GM23338 (cell line): ENCODE measurements around the gene DDC. TPM values are rescaled to one million over a fixed set of nuclear protein-coding genes. Genes with fewer than 3 reads are reported as not detected.

Experiments used
- ATAC-seq: fragments of 200-7000 bp; cut with Tn5 transposase; 3 replicates; pipeline ENCODE4 v1.9.1; 2020
- DNase-seq: peaks from one replicate; pipeline ENCODE4 v3.0.0-alpha.2; 2015; ENCODE audit warnings: low spot score
- H2AFZ ChIP-seq: fragments of 200-600 bp; sonication (generic); 2 replicates; pipeline ENCODE4 v1.8.0; 2016; ENCODE audit warnings: antibody characterized with exemption, mild to moderate bottlenecking, moderate library complexity
- H3F3A ChIP-seq: fragments of 200-600 bp; sonication (generic); replicated peaks from 2 replicates; pipeline ENCODE4 v1.8.0; 2017; ENCODE audit warnings: antibody characterized with exemption, mixed run types, low read depth
- H3K27ac ChIP-seq: fragments of 200-600 bp; sonication (generic); 2 replicates; pipeline ENCODE4 v1.6.1; 2016; ENCODE audit warnings: low read depth
- H3K27me3 ChIP-seq: fragments of 200-600 bp; sonication (generic); 2 replicates; pipeline ENCODE4 v1.8.0; 2016; ENCODE audit warnings: mild to moderate bottlenecking, mixed run types, moderate library complexity; ENCODE audit not compliant: insufficient read depth
- H3K36me3 ChIP-seq: fragments of 200-600 bp; sonication (generic); 2 replicates; pipeline ENCODE4 v1.8.0; 2016; ENCODE audit warnings: mild to moderate bottlenecking; ENCODE audit not compliant: insufficient read depth
- H3K4me1 ChIP-seq: fragments of 200-600 bp; sonication (generic); 2 replicates; pipeline ENCODE4 v1.8.0; 2016; ENCODE audit warnings: mild to moderate bottlenecking, moderate library complexity; ENCODE audit not compliant: insufficient read depth
- H3K4me2 ChIP-seq: fragments of 200-600 bp; sonication (generic); 2 replicates; pipeline ENCODE4 v1.7.1; 2017; ENCODE audit warnings: mixed run types
- H3K4me3 ChIP-seq: fragments of 200-600 bp; sonication (generic); 2 replicates; pipeline ENCODE4 v1.6.1; 2016; ENCODE audit warnings: mixed run types
- H3K79me2 ChIP-seq: fragments of 200-600 bp; sonication (generic); replicated peaks from 2 replicates; pipeline ENCODE4 v1.8.0; 2017; ENCODE audit warnings: mild to moderate bottlenecking; ENCODE audit not compliant: insufficient read depth
- H3K9me2 ChIP-seq: fragments of 200-600 bp; sonication (generic); 2 replicates; pipeline ENCODE4 v1.8.0; 2017; ENCODE audit not compliant: insufficient read depth
- H4K20me1 ChIP-seq: fragments of 200-600 bp; sonication (generic); replicated peaks from 2 replicates; pipeline ENCODE4 v1.8.0; 2017; ENCODE audit warnings: mild to moderate bottlenecking; ENCODE audit not compliant: insufficient read depth
- H3K27ac Mint-ChIP-seq: 2 replicates; pipeline ENCODE4 v1.8.0; 2020; ENCODE audit warnings: inconsistent platforms, mild to moderate bottlenecking, moderate library complexity, mixed read lengths
- H3K27me3 Mint-ChIP-seq: 3 replicates; pipeline ENCODE4 v1.8.0; 2022; ENCODE audit warnings: low read depth, mild to moderate bottlenecking, moderate library complexity, mixed read lengths, inconsistent platforms; ENCODE audit not compliant: insufficient read depth, poor library complexity
- H3K36me3 Mint-ChIP-seq: 3 replicates; pipeline ENCODE4 v1.8.0; 2021; ENCODE audit warnings: low read depth, mild to moderate bottlenecking, inconsistent platforms, moderate library complexity, mixed read lengths
- H3K4me1 Mint-ChIP-seq: 3 replicates; pipeline ENCODE4 v1.8.0; 2020; ENCODE audit warnings: mild to moderate bottlenecking, inconsistent platforms, mixed read lengths
- H3K4me3 Mint-ChIP-seq: 3 replicates; pipeline ENCODE4 v1.8.0; 2021; ENCODE audit warnings: moderate library complexity, mild to moderate bottlenecking, inconsistent platforms, mixed read lengths
- H3K9me3 Mint-ChIP-seq: 3 replicates; pipeline ENCODE4 v1.8.0; 2020; ENCODE audit warnings: moderate library complexity, mild to moderate bottlenecking, inconsistent platforms, mixed read lengths
- CREB1 ChIP-seq: fragments of 250-450 bp; sonication (Bioruptor Pico); IDR thresholded peaks from 2 replicates; pipeline ENCODE4 v1.5.0; 2020; ENCODE audit warnings: low read depth, mild to moderate bottlenecking, moderate library complexity
- CTCF ChIP-seq, 2 experiments: fragments of 200-600 bp in 1 of 2; sonication (generic) in 1 of 2; conservative IDR thresholded peaks; 2 replicates each; pipeline versions ENCODE4 v1.5.1 to v1.6.1; 2016 to 2017; ENCODE audit warnings: antibody characterized with exemption in 2 of 2, low read depth in 2 of 2, mild to moderate bottlenecking in 2 of 2, moderate library complexity in 1 of 2
- EZH2 ChIP-seq: fragments of 200-600 bp; sonication (generic); IDR thresholded peaks from one replicate; pipeline ENCODE4 v1.8.0; 2017; ENCODE audit warnings: antibody characterized with exemption, mild to moderate bottlenecking, low read depth; ENCODE audit not compliant: unreplicated experiment
- EZH2phosphoT487 ChIP-seq: fragments of 200-600 bp; sonication (generic); IDR thresholded peaks from one replicate; pipeline ENCODE4 v1.8.1; 2018; ENCODE audit warnings: antibody characterized with exemption; ENCODE audit not compliant: unreplicated experiment
- JUNB ChIP-seq: IDR thresholded peaks from one replicate; pipeline ENCODE4 v1.6.1; 2016; ENCODE audit warnings: antibody characterized with exemption; ENCODE audit not compliant: unreplicated experiment
- NANOG ChIP-seq: IDR thresholded peaks from 2 replicates; pipeline ENCODE4 v1.6.1; 2016; ENCODE audit warnings: antibody characterized with exemption, borderline replicate concordance
- POLR2AphosphoS5 ChIP-seq: IDR thresholded peaks from 2 replicates; pipeline ENCODE4 v1.6.1; 2016; ENCODE audit warnings: antibody characterized with exemption, low read depth
- REST ChIP-seq: IDR thresholded peaks from one replicate; pipeline ENCODE4 v1.6.1; 2018; ENCODE audit warnings: antibody characterized with exemption; ENCODE audit not compliant: unreplicated experiment
- STAT1 ChIP-seq: IDR thresholded peaks from one replicate; pipeline ENCODE4 v1.6.1; 2016; ENCODE audit warnings: antibody characterized with exemption; ENCODE audit not compliant: unreplicated experiment
- ZNF114 ChIP-seq: fragments of 250-450 bp; sonication (Bioruptor Pico); IDR thresholded peaks from 2 replicates; pipeline ENCODE4 v1.5.0; 2020; ENCODE audit warnings: mild to moderate bottlenecking, moderate library complexity
- ZNF331 ChIP-seq: fragments of 250-450 bp; sonication (Bioruptor Pico); IDR thresholded peaks from 2 replicates; pipeline ENCODE4 v1.5.0; 2020; ENCODE audit warnings: low read depth, mild to moderate bottlenecking, moderate library complexity
- ZNF462 ChIP-seq: fragments of 250-450 bp; sonication (Bioruptor Pico); IDR thresholded peaks from 2 replicates; pipeline ENCODE4 v1.5.0; 2020; ENCODE audit warnings: mild to moderate bottlenecking, moderate library complexity
- polyA plus RNA-seq: library from polyadenylated mRNA; unstranded; fragments of >200 nt; fragmentation: Nextera tagmentation; extraction: Ambion mirVana; gene quantifications from 2 replicates; pipeline ENCODE4 v1.2.1, GENCODE V29; 2016
- total RNA-seq: library from RNA; depleted of rRNA; stranded (reverse); fragments of >200 nt; shearing (Covaris generic); gene quantifications from 2 replicates; pipeline ENCODE4 v1.2.3, GENCODE V29; 2014
- TF ChIP-seq, protein P1 (sequence below): IDR thresholded peaks from 2 replicates; pipeline ENCODE4 v1.6.1; 2016; ENCODE audit warnings: antibody characterized with exemption

DDC gene
- total and polyA plus RNA-seq, 2 experiments from 2014 or later = not detected

DNA sequence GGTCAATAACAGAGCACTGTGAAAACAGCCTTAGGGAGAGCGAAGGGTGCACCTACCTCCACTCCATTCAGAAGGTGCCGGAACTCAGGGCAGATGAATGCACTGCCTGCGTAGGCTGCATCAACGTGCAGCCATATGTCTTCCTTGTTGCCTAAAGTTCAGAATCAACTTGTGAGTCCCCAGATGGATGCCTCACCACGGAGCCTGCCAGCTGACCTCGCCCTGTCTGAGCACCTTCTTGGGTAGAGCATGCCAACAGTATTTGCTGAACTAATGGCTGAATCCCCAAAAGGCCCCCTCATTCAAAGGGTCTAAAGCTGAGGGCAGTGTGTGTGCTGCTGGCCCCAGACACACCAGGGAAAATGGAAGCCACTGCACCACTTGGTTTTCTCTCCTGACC lies 66.1 kb downstream of the DDC start:
- TF ChIP-seq, protein P1, sequence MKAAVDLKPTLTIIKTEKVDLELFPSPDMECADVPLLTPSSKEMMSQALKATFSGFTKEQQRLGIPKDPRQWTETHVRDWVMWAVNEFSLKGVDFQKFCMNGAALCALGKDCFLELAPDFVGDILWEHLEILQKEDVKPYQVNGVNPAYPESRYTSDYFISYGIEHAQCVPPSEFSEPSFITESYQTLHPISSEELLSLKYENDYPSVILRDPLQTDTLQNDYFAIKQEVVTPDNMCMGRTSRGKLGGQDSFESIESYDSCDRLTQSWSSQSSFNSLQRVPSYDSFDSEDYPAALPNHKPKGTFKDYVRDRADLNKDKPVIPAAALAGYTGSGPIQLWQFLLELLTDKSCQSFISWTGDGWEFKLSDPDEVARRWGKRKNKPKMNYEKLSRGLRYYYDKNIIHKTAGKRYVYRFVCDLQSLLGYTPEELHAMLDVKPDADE = no peak
- TF ChIP-seq POLR2AphosphoS5 (no peak), ZNF114 (CRISPR knock-in tag) (no peak), ZNF331 (CRISPR knock-in tag) (no peak), EZH2 (no peak), JUNB (no peak), REST (no peak), CREB1 (CRISPR knock-in tag) (no peak), EZH2phosphoT487 (no peak), CTCF (conservative IDR thresholded peaks at IDR 0.05; ENCODE audit: low read depth in 2 of 2) (no peak), NANOG (no peak), ZNF462 (CRISPR knock-in tag) (no peak), STAT1 (no peak)
- Histone ChIP-seq H3K27ac (no peak overlapping the region), H3K27me3 (no peaks in the 10 kb centered on the region), H3K4me3 (no peak overlapping the region), H3K9me2 (0 out of 2 replicates have a peak, but pooled peaks cover 3% of the 10 kb centered on the region), H4K20me1 (no peaks in the 10 kb centered on the region), H3K36me3 (no peaks in the 10 kb centered on the region; the same call in 1 of the 2 replicates), H3K4me2 (no peak overlapping the region), H3K79me2 (no peaks in the 10 kb centered on the region), H3K4me1 (no peaks in the 10 kb centered on the region), H3F3A (no peaks in the 10 kb centered on the region), H2AFZ (no peak overlapping the region)
- peaks cover 3% of the 10 kb centered on the region; the same call in 1 of the 3 replicates for H3K36me3 Mint-ChIP-seq
- DNase-seq (no peak), ATAC-seq (no peak)
- no peaks in the 10 kb centered on the region; the same call in 2 of the 3 replicates for H3K9me3 Mint-ChIP-seq
- no peaks in the 10 kb centered on the region for H3K4me1 Mint-ChIP-seq
- no peak overlapping the region for H3K27ac Mint-ChIP-seq
- H3K4me3 Mint-ChIP-seq = no peak overlapping the region
- peaks cover 6% of the 10 kb centered on the region for H3K27me3 Mint-ChIP-seq
